ENCODE results near the gene SLC4A1.

Gene SLC4A1

GRCh38 chr17:44267818-44268490 lies at the start of gene SLC4A1:
SLC4A1 (minus strand) TSS chr17:44268135; CDS start chr17:44262866, 5,269 bp downstream.
- Histone ChIP-seq H3K9ac (ENCODE audit: low read length) (no peak within 1 kb of the TSS), H3K36me3 (ENCODE audit: insufficient read depth, low read length) (no peaks in the 10 kb centered on the region), H3K4me3 (ENCODE audit: low read depth in 1 of 2, low read length in 2 of 2) (no peak within 1 kb of the TSS), H3K27ac (ENCODE audit: low read depth, low read length) (no peak within 1 kb of the TSS), H3K4me1 (ENCODE audit: insufficient read depth, low read length) (no peaks in the 10 kb centered on the region), H3K27me3 (ENCODE audit: control insufficient read depth in 1 of 2, insufficient read depth in 2 of 2, low read length in 2 of 2) (peaks cover 4 to 7% of the 10 kb centered on the region in 2 donors), H3K9me3 (ENCODE audit: low read length) (no peaks in the 10 kb centered on the region)

- H3K9ac ChIP-seq (ENCODE audit: low read length) = no peak overlapping the region
- H3K36me3 ChIP-seq (ENCODE audit: insufficient read depth, low read length) = peaks cover 30% of the 10 kb centered on the region
- no peaks in the 10 kb centered on the region for H3K9me3 ChIP-seq (ENCODE audit: low read length)
- H3K4me1 ChIP-seq (ENCODE audit: insufficient read depth, low read length) = no peaks in the 10 kb centered on the region
- no peak overlapping the region for H3K27ac ChIP-seq (ENCODE audit: low read depth, low read length)
- H3K27me3 ChIP-seq (ENCODE audit: control insufficient read depth in 1 of 2, insufficient read depth in 2 of 2, low read length in 2 of 2) = peaks cover 23 to 48% of the 10 kb centered on the region in 2 donors
- no peak overlapping the region for H3K4me3 ChIP-seq (ENCODE audit: low read depth in 1 of 2, low read length in 2 of 2)
Observed at GRCh38 chr17:44317545-44317944, 49.6 kb upstream of the SLC4A1 start.

GRCh38 chr17:44315760-44316731 lies 48.1 kb upstream of the SLC4A1 start:
- H3K27ac ChIP-seq (ENCODE audit: low read depth, low read length) = no peak overlapping the region
- H3K4me1 ChIP-seq (ENCODE audit: insufficient read depth, low read length) = no peaks in the 10 kb centered on the region
- no peak overlapping the region for H3K9ac ChIP-seq (ENCODE audit: low read length)
- H3K27me3 ChIP-seq (ENCODE audit: control insufficient read depth in 1 of 2, insufficient read depth in 2 of 2, low read length in 2 of 2) = peaks cover 23 to 48% of the 10 kb centered on the region in 2 donors
- peaks cover 16% of the 10 kb centered on the region for H3K36me3 ChIP-seq (ENCODE audit: insufficient read depth, low read length)
- H3K4me3 ChIP-seq (ENCODE audit: low read depth in 1 of 2, low read length in 2 of 2) = no peak overlapping the region
- no peaks in the 10 kb centered on the region for H3K9me3 ChIP-seq (ENCODE audit: low read length)

GRCh38 chr17:44314869-44315661 lies 47.1 kb upstream of the SLC4A1 start:
- Histone ChIP-seq H3K4me3 (ENCODE audit: low read depth in 1 of 2, low read length in 2 of 2) (peak overlapping the region in 1 of 2 donors; percentile 11), H3K9me3 (ENCODE audit: low read length) (no peaks in the 10 kb centered on the region)

GRCh38 chr17:44314524-44314868 lies 46.6 kb upstream of the SLC4A1 start:
- Histone ChIP-seq H3K9ac (ENCODE audit: low read length) (no peak overlapping the region), H3K36me3 (ENCODE audit: insufficient read depth, low read length) (peaks cover under 1% of the 10 kb centered on the region), H3K9me3 (ENCODE audit: low read length) (no peaks in the 10 kb centered on the region), H3K27ac (ENCODE audit: low read depth, low read length) (no peak overlapping the region), H3K27me3 (ENCODE audit: control insufficient read depth in 1 of 2, insufficient read depth in 2 of 2, low read length in 2 of 2) (peaks cover 23 to 48% of the 10 kb centered on the region in 2 donors), H3K4me3 (ENCODE audit: low read depth in 1 of 2, low read length in 2 of 2) (peak overlapping the region in 1 of 2 donors; percentile 11), H3K4me1 (ENCODE audit: insufficient read depth, low read length) (no peaks in the 10 kb centered on the region)

More at GRCh38 chr17:44314869-44315661, 47.1 kb upstream of the SLC4A1 start:
- Histone ChIP-seq H3K27ac (ENCODE audit: low read depth, low read length) (no peak overlapping the region), H3K36me3 (ENCODE audit: insufficient read depth, low read length) (peaks cover 7% of the 10 kb centered on the region), H3K4me1 (ENCODE audit: insufficient read depth, low read length) (no peaks in the 10 kb centered on the region), H3K27me3 (ENCODE audit: control insufficient read depth in 1 of 2, insufficient read depth in 2 of 2, low read length in 2 of 2) (peaks cover 23 to 48% of the 10 kb centered on the region in 2 donors), H3K9ac (ENCODE audit: low read length) (no peak overlapping the region)

- H3K27me3 ChIP-seq (ENCODE audit: control insufficient read depth in 1 of 2, insufficient read depth in 2 of 2, low read length in 2 of 2) = peaks cover 23 to 50% of the 10 kb centered on the region in 2 donors
- no peaks in the 10 kb centered on the region for H3K9me3 ChIP-seq (ENCODE audit: low read length)
- no peak overlapping the region for H3K27ac ChIP-seq (ENCODE audit: low read depth, low read length)
- H3K36me3 ChIP-seq (ENCODE audit: insufficient read depth, low read length) = no peaks in the 10 kb centered on the region
- H3K4me1 ChIP-seq (ENCODE audit: insufficient read depth, low read length) = no peaks in the 10 kb centered on the region
- H3K4me3 ChIP-seq (ENCODE audit: low read depth in 1 of 2, low read length in 2 of 2) = no peak overlapping the region
- H3K9ac ChIP-seq (ENCODE audit: low read length) = no peak overlapping the region
Observed at GRCh38 chr17:44314031-44314430, 46.1 kb upstream of the SLC4A1 start.

GRCh38 chr17:44312396-44313104 lies 44.6 kb upstream of the SLC4A1 start:
- peaks cover 21 to 51% of the 10 kb centered on the region in 2 donors for H3K27me3 ChIP-seq (ENCODE audit: control insufficient read depth in 1 of 2, insufficient read depth in 2 of 2, low read length in 2 of 2)
- H3K4me3 ChIP-seq (ENCODE audit: low read depth in 1 of 2, low read length in 2 of 2) = no peak overlapping the region

GRCh38 chr17:44311562-44312181 lies 43.7 kb upstream of the SLC4A1 start:
- no peak overlapping the region for H3K4me3 ChIP-seq (ENCODE audit: low read depth in 1 of 2, low read length in 2 of 2)
- H3K9ac ChIP-seq (ENCODE audit: low read length) = no peak overlapping the region
- H3K27ac ChIP-seq (ENCODE audit: low read depth, low read length) = no peak overlapping the region
- no peaks in the 10 kb centered on the region for H3K36me3 ChIP-seq (ENCODE audit: insufficient read depth, low read length)
- H3K4me1 ChIP-seq (ENCODE audit: insufficient read depth, low read length) = peaks cover 8% of the 10 kb centered on the region
- peaks cover 13 to 48% of the 10 kb centered on the region in 2 donors for H3K27me3 ChIP-seq (ENCODE audit: control insufficient read depth in 1 of 2, insufficient read depth in 2 of 2, low read length in 2 of 2)
- H3K9me3 ChIP-seq (ENCODE audit: low read length) = no peaks in the 10 kb centered on the region

More at GRCh38 chr17:44312396-44313104, 44.6 kb upstream of the SLC4A1 start:
- H3K27ac ChIP-seq (ENCODE audit: low read depth, low read length) = no peak overlapping the region
- no peaks in the 10 kb centered on the region for H3K36me3 ChIP-seq (ENCODE audit: insufficient read depth, low read length)
- no peak overlapping the region for H3K9ac ChIP-seq (ENCODE audit: low read length)
- H3K9me3 ChIP-seq (ENCODE audit: low read length) = no peaks in the 10 kb centered on the region
- peaks cover 3% of the 10 kb centered on the region for H3K4me1 ChIP-seq (ENCODE audit: insufficient read depth, low read length)

- Histone ChIP-seq H3K4me3 (ENCODE audit: low read depth in 1 of 2, low read length in 2 of 2) (no peak overlapping the region), H3K4me1 (ENCODE audit: insufficient read depth, low read length) (peaks cover 8% of the 10 kb centered on the region), H3K36me3 (ENCODE audit: insufficient read depth, low read length) (no peaks in the 10 kb centered on the region), H3K27ac (ENCODE audit: low read depth, low read length) (no peak overlapping the region), H3K9me3 (ENCODE audit: low read length) (no peaks in the 10 kb centered on the region), H3K9ac (ENCODE audit: low read length) (no peak overlapping the region), H3K27me3 (ENCODE audit: control insufficient read depth in 1 of 2, insufficient read depth in 2 of 2, low read length in 2 of 2) (peaks cover 4 to 39% of the 10 kb centered on the region in 2 donors)
Observed at GRCh38 chr17:44310609-44311376, 42.9 kb upstream of the SLC4A1 start.

- no peak overlapping the region for H3K27ac ChIP-seq (ENCODE audit: low read depth, low read length)
- H3K9ac ChIP-seq (ENCODE audit: low read length) = no peak overlapping the region
- H3K9me3 ChIP-seq (ENCODE audit: low read length) = no peaks in the 10 kb centered on the region
- peaks cover 8% of the 10 kb centered on the region for H3K4me1 ChIP-seq (ENCODE audit: insufficient read depth, low read length)
- peaks cover 0 to 34% of the 10 kb centered on the region in 2 donors for H3K27me3 ChIP-seq (ENCODE audit: control insufficient read depth in 1 of 2, insufficient read depth in 2 of 2, low read length in 2 of 2)
- no peak overlapping the region for H3K4me3 ChIP-seq (ENCODE audit: low read depth in 1 of 2, low read length in 2 of 2)
- no peaks in the 10 kb centered on the region for H3K36me3 ChIP-seq (ENCODE audit: insufficient read depth, low read length)
Observed at GRCh38 chr17:44310188-44310587, 42.3 kb upstream of the SLC4A1 start.

All from muscle layer of colon (tissue), 2 donors.